ENCODE measurements around the gene POGZ.
"Not testable (repeated sequence)": the region's sequence is repeated elsewhere in the genome, so short reads cannot be mapped to it uniquely, and the experiment has no call there.

POGZ gene

DNA sequence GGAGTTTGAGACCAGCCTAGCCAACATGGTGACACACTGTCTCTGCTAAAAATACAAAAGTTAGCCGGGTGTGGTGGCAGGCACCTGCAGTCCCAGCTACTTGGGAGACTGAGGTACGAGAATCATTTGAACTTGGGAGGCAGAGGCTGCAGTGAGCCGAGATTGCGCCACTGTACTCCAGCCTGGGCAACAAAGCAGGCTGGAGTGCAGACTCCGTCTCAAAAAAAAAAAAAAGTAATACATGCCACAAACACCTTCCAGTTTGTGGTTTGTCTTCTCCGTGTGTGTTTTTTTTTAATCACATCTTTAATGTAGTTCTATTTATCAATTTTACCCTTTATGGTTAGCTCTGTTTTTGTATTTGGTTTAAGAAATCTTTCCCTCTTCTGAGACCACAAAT lies 22.3 kb downstream of the POGZ start:
- peak in 3 of 11 experiments; percentile 38 to 52 (median 46); a peak in 4 of 22 replicates for TF ChIP-seq Cebpa-rat (IDR thresholded peaks at IDR 0.05)
- peaks cover 32 to 99% (median 84%) of the 10 kb centered on the region in 11 experiments; a peak in 21 of 22 replicates for H4K20me1 ChIP-seq
- H3K9me3 ChIP-seq (replicated peaks in 1 of 11): no peaks in the 10 kb centered on the region
- H3K4me2 ChIP-seq: peak overlapping the region in 10 of 11 experiments; percentile 66 to 88 (median 77); a peak in 21 of 22 replicates
- H3K4me1 ChIP-seq: peaks cover 34 to 62% (median 45%) of the 10 kb centered on the region in 10 experiments
- peak overlapping the region in 9 of 11 experiments; percentile 18 to 74 (median 61); a peak in 15 of 22 replicates for H3K9ac ChIP-seq
- peak overlapping the region in 9 of 11 experiments; percentile 30 to 87 (median 79); a peak in 18 of 22 replicates for H3K27ac ChIP-seq
- peak overlapping the region in 3 of 10 experiments; percentile 2 to 16 (median 8); a peak in 4 of 20 replicates for H3K4me3 ChIP-seq
- no peaks in the 10 kb centered on the region for H3K27me3 ChIP-seq
- peaks cover 52 to 95% (median 71%) of the 10 kb centered on the region in 11 experiments for H3K36me3 ChIP-seq

DNA sequence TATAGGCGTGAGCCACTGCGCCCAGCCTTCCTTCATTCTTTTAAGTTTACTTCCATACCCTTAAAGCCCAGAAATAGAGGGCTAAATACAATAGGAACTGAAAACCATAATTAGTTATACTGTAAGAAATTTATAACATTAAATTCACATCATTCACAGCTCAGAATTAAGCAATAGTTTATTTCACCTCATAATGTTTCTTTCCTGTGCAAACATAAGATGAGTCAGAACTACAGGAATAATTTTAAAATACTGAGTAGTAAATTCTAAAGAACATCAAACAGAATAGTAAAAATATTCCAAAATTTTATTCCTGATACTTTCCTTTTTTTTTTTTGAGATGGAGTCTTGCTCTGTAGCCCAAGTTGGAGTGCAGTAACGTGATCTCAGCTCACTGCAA lies 24.1 kb downstream of the POGZ start:
- Histone ChIP-seq H3K27ac (peak overlapping the region in 5 of 11 experiments; percentile 22 to 87 (median 79); a peak in 6 of 22 replicates), H3K9me3 (replicated peaks in 1 of 11) (no peaks in the 10 kb centered on the region), H4K20me1 (peaks cover 23 to 99% (median 85%) of the 10 kb centered on the region in 11 experiments; a peak in 20 of 22 replicates), H3K4me3 (no peak overlapping the region), H3K27me3 (no peaks in the 10 kb centered on the region), H3K9ac (no peak overlapping the region), H3K4me2 (no peak overlapping the region; a peak in 1 of 22 replicates), H3K36me3 (peaks cover 49 to 92% (median 67%) of the 10 kb centered on the region in 11 experiments), H3K4me1 (peaks cover 28 to 54% (median 41%) of the 10 kb centered on the region in 10 experiments)
- no peak for TF ChIP-seq Cebpa-rat (IDR thresholded peaks at IDR 0.05)

DNA sequence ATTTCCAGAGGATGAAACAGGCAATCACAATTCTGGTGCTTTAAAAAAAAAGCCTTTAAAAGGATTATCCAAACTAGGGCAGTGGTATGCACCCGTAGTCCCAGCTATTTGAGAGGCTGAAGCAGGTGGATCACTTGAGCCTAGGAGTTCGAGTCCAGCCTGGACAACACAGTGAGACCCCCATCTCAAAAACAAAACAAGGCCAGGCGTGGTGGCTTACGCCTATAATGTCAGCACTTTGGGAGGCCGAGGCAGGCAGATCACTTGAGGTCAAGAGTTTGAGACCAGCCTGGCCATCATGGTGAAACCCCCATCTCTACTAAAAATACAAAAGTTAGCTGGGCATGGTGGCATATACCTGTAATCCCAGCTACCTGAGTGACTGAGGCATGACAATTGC lies 25.5 kb downstream of the POGZ start:
- peaks cover 30 to 95% (median 80%) of the 10 kb centered on the region in 11 experiments; a peak in 20 of 22 replicates for H4K20me1 ChIP-seq
- H3K4me2 ChIP-seq; H3K4me3 ChIP-seq; H3K9me3 ChIP-seq (replicated peaks in 1 of 11); H3K27ac ChIP-seq; H3K27me3 ChIP-seq; H3K9ac ChIP-seq: not testable (repeated sequence)
- peaks cover 54 to 92% (median 70%) of the 10 kb centered on the region in 11 experiments for H3K36me3 ChIP-seq
- H3K4me1 ChIP-seq: peaks cover 18 to 44% (median 33%) of the 10 kb centered on the region in 10 experiments

DNA sequence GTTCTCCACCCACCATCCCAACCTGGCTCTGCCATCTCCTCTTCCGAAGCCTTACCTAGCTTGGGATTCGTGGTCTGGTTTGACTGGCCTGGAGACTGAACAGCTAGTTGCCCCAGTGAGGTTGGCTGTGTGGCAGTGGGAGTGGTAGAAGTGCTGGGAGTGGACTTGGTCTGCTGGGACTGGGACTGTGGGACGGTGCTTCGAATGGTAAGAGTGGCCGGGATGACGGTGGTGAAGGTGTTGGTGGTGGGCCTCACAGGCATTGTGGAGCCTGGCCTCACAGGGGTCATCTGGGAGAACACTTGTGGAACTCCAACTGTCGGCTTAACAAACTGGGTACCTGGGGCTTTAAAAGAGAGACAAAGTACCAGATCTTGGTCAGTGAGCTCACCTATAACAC lies 31.2 kb downstream of the POGZ start:
- Histone ChIP-seq H3K4me2 (no peak overlapping the region), H3K9me3 (replicated peaks in 1 of 11) (no peaks in the 10 kb centered on the region), H3K36me3 (peaks cover 78 to 99% (median 91%) of the 10 kb centered on the region in 11 experiments), H3K27ac (no peak overlapping the region), H4K20me1 (peaks cover 15 to 61% (median 32%) of the 10 kb centered on the region in 11 experiments; a peak in 19 of 22 replicates), H3K9ac (0 out of 22 replicates have a peak overlapping the region, but pooled peaks of 1 of the 11 experiments have one; percentile 1), H3K4me1 (no peaks in the 10 kb centered on the region), H3K27me3 (no peaks in the 10 kb centered on the region), H3K4me3 (no peak overlapping the region)
- TF ChIP-seq Cebpa-rat (IDR thresholded peaks at IDR 0.05): no peak

DNA sequence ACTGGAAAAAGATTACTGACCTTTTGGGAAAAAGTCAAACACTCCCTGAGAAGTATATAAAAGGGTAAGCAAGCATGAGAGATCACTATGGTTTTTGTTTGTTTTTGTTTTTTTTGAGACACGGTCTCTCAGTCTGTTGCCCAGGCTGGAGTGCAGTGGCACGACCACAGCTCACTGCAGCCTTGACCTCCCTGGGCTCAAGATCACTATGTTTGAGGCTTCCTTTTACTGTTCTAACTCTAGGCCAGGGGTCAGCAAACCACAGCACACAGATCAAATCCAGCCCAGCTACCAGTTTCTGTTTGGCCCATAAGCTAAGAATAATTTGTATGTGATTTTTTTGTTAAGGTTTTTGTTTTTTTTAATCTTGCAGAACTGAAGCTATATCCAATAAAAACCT lies 34.2 kb downstream of the POGZ start:
- Histone ChIP-seq H3K27me3 (no peaks in the 10 kb centered on the region), H3K27ac (no peak overlapping the region), H3K4me1 (peaks cover 0 to 3% (median 0%) of the 10 kb centered on the region in 10 experiments; a peak in 3 of 20 replicates), H3K9me3 (replicated peaks in 1 of 11) (no peaks in the 10 kb centered on the region), H3K4me3 (no peak overlapping the region), H3K36me3 (peaks cover 97 to 100% (median 99%) of the 10 kb centered on the region in 11 experiments), H4K20me1 (peaks cover 3 to 39% (median 12%) of the 10 kb centered on the region in 11 experiments; a peak in 15 of 22 replicates), H3K4me2 (no peak overlapping the region), H3K9ac (no peak overlapping the region)
- TF ChIP-seq Cebpa-rat (IDR thresholded peaks at IDR 0.05): no peak

DNA sequence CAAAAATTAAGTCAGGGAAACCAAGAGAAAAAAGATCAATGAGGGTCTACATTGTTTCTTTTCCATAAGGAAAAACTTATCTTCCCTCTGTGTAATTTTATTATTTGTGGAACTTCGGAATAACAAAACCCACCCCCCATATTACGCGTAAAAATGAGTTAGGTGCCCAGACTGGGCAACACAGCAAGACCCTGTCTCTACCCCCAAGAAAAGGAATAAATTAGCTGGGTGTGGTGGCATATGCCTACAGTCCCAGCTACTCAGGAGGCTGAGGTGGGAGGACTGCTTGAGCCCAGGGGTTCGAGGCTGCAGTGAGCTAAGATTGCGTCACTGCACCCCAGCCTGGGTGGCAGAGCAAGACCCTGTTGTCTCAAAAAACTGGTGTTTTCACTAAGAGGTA lies 39.5 kb downstream of the POGZ start:
- Histone ChIP-seq H4K20me1 (peaks cover 0 to 52% (median 6%) of the 10 kb centered on the region in 11 experiments; a peak in 9 of 22 replicates), H3K4me3 (no peak overlapping the region), H3K4me2 (peak overlapping the region in 2 of 11 experiments; percentile 6 to 14; a peak in 1 of 22 replicates), H3K27me3 (no peaks in the 10 kb centered on the region), H3K36me3 (peaks cover 96 to 100% (median 99%) of the 10 kb centered on the region in 11 experiments), H3K9ac (no peak overlapping the region), H3K4me1 (peaks cover 0 to 16% (median 13%) of the 10 kb centered on the region in 10 experiments; a peak in 13 of 20 replicates), H3K9me3 (replicated peaks in 1 of 11) (no peaks in the 10 kb centered on the region), H3K27ac (no peak overlapping the region)
- TF ChIP-seq Cebpa-rat (IDR thresholded peaks at IDR 0.05): no peak

DNA sequence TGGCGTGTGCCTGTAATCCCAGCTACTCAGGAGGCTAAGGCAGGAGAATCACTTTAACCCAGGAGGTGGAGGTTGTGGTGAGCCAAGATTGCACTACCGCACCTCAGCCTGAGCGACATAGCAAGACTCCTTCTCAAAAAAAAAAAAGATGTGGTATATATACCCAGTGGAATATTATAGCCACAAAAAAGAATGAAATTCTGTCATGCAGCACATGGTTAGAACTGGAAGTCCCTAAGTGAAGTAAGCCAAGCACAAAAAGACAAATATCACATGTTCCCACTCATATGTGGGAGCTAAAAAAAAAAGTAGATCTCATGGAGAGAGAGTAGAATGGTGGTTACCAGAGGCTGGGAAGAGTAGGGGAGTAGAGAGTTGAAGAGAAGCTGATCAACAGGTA lies 41.2 kb downstream of the POGZ start:
- Histone ChIP-seq H3K27me3 (no peaks in the 10 kb centered on the region), H3K4me1 (peaks cover 0 to 16% (median 13%) of the 10 kb centered on the region in 10 experiments; a peak in 13 of 20 replicates), H3K9me3 (replicated peaks in 1 of 11) (no peaks in the 10 kb centered on the region), H3K9ac (no peak overlapping the region), H3K4me3 (no peak overlapping the region), H3K36me3 (peaks cover 94 to 99% (median 98%) of the 10 kb centered on the region in 11 experiments), H3K27ac (no peak overlapping the region), H4K20me1 (peaks cover 0 to 52% (median 5%) of the 10 kb centered on the region in 11 experiments; a peak in 9 of 22 replicates), H3K4me2 (peak overlapping the region in 3 of 11 experiments; percentile 17 to 21 (median 18); a peak in 1 of 22 replicates)
- TF ChIP-seq Cebpa-rat (IDR thresholded peaks at IDR 0.05): no peak

DNA sequence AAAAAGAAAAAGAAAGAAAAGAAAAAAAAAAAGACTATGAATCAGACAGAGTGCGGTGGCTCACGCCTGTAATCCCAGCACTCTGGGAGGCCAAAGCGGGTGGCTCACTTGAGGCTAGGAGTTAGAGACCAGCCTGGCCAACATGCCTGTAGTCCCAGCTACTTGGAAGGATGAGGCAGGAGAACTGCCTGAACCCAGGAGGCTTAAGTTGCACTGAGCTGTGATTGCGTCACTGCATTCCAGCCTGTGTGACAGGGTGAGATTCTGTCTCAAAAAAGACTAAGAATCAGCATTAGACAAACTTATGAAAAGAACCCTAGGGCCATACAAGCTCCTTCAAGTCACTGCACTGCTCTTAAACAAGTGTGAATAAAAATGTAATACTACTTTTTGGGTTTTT lies 43.1 kb downstream of the POGZ start:
- TF ChIP-seq Cebpa-rat (IDR thresholded peaks at IDR 0.05): 0 out of 22 replicates have a peak, but pooled peaks of 1 of the 11 experiments have one; percentile 44
- no peaks in the 10 kb centered on the region for H3K9me3 ChIP-seq (replicated peaks in 1 of 11)
- H3K27me3 ChIP-seq: no peaks in the 10 kb centered on the region
- H3K4me2 ChIP-seq: no peak overlapping the region
- H3K9ac ChIP-seq: no peak overlapping the region
- H3K36me3 ChIP-seq: peaks cover 94 to 99% (median 98%) of the 10 kb centered on the region in 11 experiments
- H3K27ac ChIP-seq: no peak overlapping the region
- H3K4me3 ChIP-seq: no peak overlapping the region
- H3K4me1 ChIP-seq: peaks cover 0 to 16% (median 13%) of the 10 kb centered on the region in 10 experiments; a peak in 13 of 20 replicates
- peaks cover 0 to 46% (median 5%) of the 10 kb centered on the region in 11 experiments; a peak in 8 of 22 replicates for H4K20me1 ChIP-seq

DNA sequence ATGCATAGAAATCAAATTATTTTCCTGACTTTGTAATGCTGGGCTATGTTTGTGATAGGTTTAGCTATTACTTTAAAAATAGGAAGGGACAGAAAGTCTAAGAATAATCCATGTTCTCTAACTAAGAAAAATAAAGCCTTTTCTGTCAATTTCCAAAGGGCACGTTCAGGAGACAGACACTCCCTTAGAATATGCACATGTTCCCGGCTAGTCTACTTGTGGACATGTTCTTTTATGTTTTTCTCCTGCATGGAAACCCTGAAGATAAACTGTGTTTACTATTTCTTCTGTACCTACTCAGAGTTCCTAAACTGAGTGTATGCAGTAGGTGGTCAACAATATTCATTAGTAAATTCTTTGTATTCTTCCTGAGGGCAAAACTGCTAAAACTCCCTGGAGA lies 47.4 kb downstream of the POGZ start:
- no peak for TF ChIP-seq Cebpa-rat (IDR thresholded peaks at IDR 0.05)
- Histone ChIP-seq H3K4me3 (no peak overlapping the region), H4K20me1 (peaks cover 0 to 24% (median 0%) of the 10 kb centered on the region in 11 experiments; a peak in 4 of 22 replicates), H3K4me1 (no peaks in the 10 kb centered on the region), H3K36me3 (peaks cover 97 to 99% (median 98%) of the 10 kb centered on the region in 11 experiments), H3K9ac (no peak overlapping the region), H3K27ac (no peak overlapping the region), H3K9me3 (replicated peaks in 1 of 11) (no peaks in the 10 kb centered on the region), H3K4me2 (no peak overlapping the region), H3K27me3 (no peaks in the 10 kb centered on the region)
